Heart right ventricle (tissue), 16 donors: ENCODE measurements around the gene RBMS2. TPM values are rescaled to one million over a fixed set of nuclear protein-coding genes. Genes with fewer than 3 reads are reported as not detected.

ENCODE experiments used
- ATAC-seq, 8 donors: fragments of 200-7000 bp; cut with Tn5 transposase; one replicate each; pipeline ENCODE4 v1.9.1; 2020; ENCODE audit warnings: mild to moderate bottlenecking in 8 of 8, moderate library complexity in 8 of 8, moderate number of reproducible peaks in 1 of 8
- DNase-seq, 2 donors: peaks; one replicate each; pipeline ENCODE4 v3.0.0-alpha.2; 2020
- H3K27ac ChIP-seq, 10 donors: fragments of 200-600 bp; sonication (generic) in 2 of 10; one replicate each; pipeline versions ENCODE4 v1.5.0 to v1.8.0; 2020 to 2022; ENCODE audit warnings: mild to moderate bottlenecking in 3 of 10
- H3K27me3 ChIP-seq, 7 donors: fragments of 200-600 bp; one replicate each; pipeline ENCODE4 v1.8.0; 2021 to 2022; ENCODE audit warnings: mild to moderate bottlenecking in 2 of 7
- H3K36me3 ChIP-seq, 9 donors: fragments of 200-600 bp; sonication (generic) in 1 of 9; one replicate each; pipeline versions ENCODE4 v1.5.0 to v1.8.0; 2020 to 2022; ENCODE audit warnings: mild to moderate bottlenecking in 2 of 9
- H3K4me1 ChIP-seq, 9 donors: fragments of 200-600 bp; sonication (generic) in 1 of 9; one replicate each; pipeline versions ENCODE4 v1.5.0 to v1.8.0; 2020 to 2022; ENCODE audit warnings: mild to moderate bottlenecking in 4 of 9
- H3K4me3 ChIP-seq, 10 donors: fragments of 200-600 bp; sonication (generic) in 2 of 10; one replicate each; pipeline versions ENCODE4 v1.5.0 to v1.8.0; 2020 to 2022; ENCODE audit warnings: mild to moderate bottlenecking in 7 of 10, moderate library complexity in 2 of 10
- H3K9me3 ChIP-seq, 11 donors: fragments of 200-600 bp in 10 of 11; sonication (generic) in 2 of 11; one replicate each; pipeline versions ENCODE4 v1.5.0 to v1.8.0; 2013 to 2022; ENCODE audit warnings: mild to moderate bottlenecking in 2 of 11, control low read depth in 1 of 11, moderate library complexity in 1 of 11
- WGBS, 2 donors: extraction: QIAGEN DNeasy Blood & Tissue Kit; methylation state at CpG; one replicate each; pipeline ENCODE4 v1.1.7; 2013; ENCODE audit warnings: inconsistent platforms in 1 of 2; 5-methylcytosine and 5-hydroxymethylcytosine counted together
- intact Hi-C, 10 donors: fragments of 100-400 bp; cut with DNase I; formaldehyde crosslinking; loops; one replicate each; pipeline versions ENCODE4 v1.11.1 to v1.14.2; 2022
- long read RNA-seq, 3 donors: library from polyadenylated mRNA; unstranded; transcript quantifications; one replicate each; pipeline ENCODE4 v2.0.0, GENCODE V29; 2020 to 2021
- polyA plus RNA-seq, 2 donors: library from polyadenylated mRNA; stranded (reverse); fragments of 200-250 nt; gene quantifications; one replicate each; pipeline ENCODE4 v1.2.3, GENCODE V29; 2013
- total RNA-seq, 10 donors: library from RNA; stranded (reverse); fragmentation: NEBNext Ultra II Directional in 3 of 10; extraction: Animal tissue kit (Norgen Biotek cat#: 25700) in 3 of 10; gene quantifications; one replicate each; pipeline versions ENCODE4 v1.2.1 to v1.2.4, GENCODE V29; 2021 to 2023
- TF ChIP-seq, protein P1 (sequence below), 9 donors: fragments of 200-600 bp; sonication (generic) in 2 of 9; IDR thresholded peaks; one replicate each; pipeline versions ENCODE4 v1.5.0 to v1.8.0; 2021 to 2022; ENCODE audit warnings: antibody characterized with exemption in 9 of 9, mild to moderate bottlenecking in 5 of 9, moderate library complexity in 1 of 9
- donor health status: Arrhythmogenic right ventricular cardiomyopathy.
- donor health status: ischemic (EF 13 %, LVEDD 7.1; RV severe dilation, severe dysfunction).
- donor health status: healthy with polysubstance abuse.
- donor health status: DM: no; HTN: yes; CAD: no.
- donor health status: DM: no; HTN: no; CAD: no.
- donor health status: ischemic (EF 25% LVEDD 6.9; RV normal size, moderate dysfunction).
- donor health status: ischemic (EF 25% LVEDD 5.7; RV mildly dilated, moderate dysfunction).
- donor health status: healthy.
- donor health status: DM: yes; HTN: yes; CAD: no.
- donor health status: Ischemic cardiomyopathy.
- donor health status: ischemic (EF 35%, LVEDD 5.7; RV mildly dilated, moderate dysfunction).
- donor health status: nonischemic (EF 11% LVEDD 7.7; RV severe dilation, severe dysfunction).
- donor health status: DM: yes; HTN: yes; CAD: no.
- donor health status: PGD.
- donor health status: ischemic (EF 29% LVEDD 5.4; RV normal size, mild dysfunction).
- donor health status: nonischemic (EF 23%, LVEDD 6.1; RV moderate dilation, normal function).

RBMS2 gene, protein sequence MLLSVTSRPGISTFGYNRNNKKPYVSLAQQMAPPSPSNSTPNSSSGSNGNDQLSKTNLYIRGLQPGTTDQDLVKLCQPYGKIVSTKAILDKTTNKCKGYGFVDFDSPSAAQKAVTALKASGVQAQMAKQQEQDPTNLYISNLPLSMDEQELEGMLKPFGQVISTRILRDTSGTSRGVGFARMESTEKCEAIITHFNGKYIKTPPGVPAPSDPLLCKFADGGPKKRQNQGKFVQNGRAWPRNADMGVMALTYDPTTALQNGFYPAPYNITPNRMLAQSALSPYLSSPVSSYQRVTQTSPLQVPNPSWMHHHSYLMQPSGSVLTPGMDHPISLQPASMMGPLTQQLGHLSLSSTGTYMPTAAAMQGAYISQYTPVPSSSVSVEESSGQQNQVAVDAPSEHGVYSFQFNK
- total RNA-seq = 10 to 100 TPM; 24.5 to 39.6 (median 31.5) TPM
- polyA plus RNA-seq = 10 to 100 TPM in 1 of 2 donors, 1 to 10 TPM in 1; 6.4 to 13.5 TPM
- long read RNA-seq, donor 1, partial matches to known transcripts = 0 of 5 reads
- long read RNA-seq, donor 1, other reads (novel, unspliced or antisense) = 5 of 5 reads
- long read RNA-seq, donor 2, full-length matches to known transcripts = 1 of 11 reads
- long read RNA-seq, donor 2, partial matches to known transcripts = 1 of 11 reads
- long read RNA-seq, donor 2, other reads (novel, unspliced or antisense) = 9 of 11 reads
- long read RNA-seq, donor 3, full-length matches to known transcripts = 1 of 25 reads
- long read RNA-seq, donor 3, partial matches to known transcripts = 2 of 25 reads
- long read RNA-seq, donor 3, other reads (novel, unspliced or antisense) = 22 of 25 reads

DNA sequence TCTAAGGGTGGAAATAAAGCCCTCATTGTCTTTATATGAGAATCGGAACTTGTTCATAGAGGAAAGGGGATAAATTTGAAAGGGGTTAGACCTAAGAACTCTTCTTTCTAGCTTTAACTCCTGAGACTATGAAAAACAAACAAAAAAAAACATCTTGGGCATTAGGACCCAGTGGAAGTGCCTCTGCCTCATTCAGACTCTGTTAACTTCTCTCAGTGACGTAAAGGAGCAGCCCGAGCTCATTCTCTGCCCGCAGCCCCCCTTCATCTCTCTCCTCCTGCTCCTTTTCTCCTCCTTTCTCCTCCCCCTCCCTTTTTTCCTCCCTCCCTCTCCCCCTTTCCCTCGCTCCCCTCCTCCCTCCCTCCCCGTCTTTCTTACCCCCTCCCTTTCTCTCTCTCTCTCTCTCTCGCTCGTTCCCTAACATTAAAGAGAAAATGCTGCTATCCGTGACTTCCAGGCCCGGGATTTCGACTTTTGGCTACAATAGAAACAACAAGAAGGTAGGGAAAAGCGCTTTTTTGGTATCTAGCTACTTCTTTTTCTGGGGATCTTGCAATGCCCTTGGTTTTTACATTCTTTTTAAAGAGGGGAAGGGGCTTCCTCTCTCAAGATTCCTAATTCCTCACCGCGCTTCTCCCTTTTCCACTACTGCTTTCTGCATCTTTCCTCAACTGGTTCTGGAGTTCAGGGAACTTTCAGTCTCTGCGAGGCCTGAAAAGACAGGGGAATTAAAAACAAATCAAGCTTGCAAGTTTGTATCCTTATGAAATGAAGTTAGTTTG lies at the start of gene RBMS2:
Gene RBMS2 (plus strand): TSS at position 231 of the 782 bp plus-strand sequence. CDS start 204 bp downstream, at position 435.
- no peaks in the 10 kb centered on the region for H3K27me3 ChIP-seq
- intact Hi-C loops = loop anchor here in 5 of 10 donors (2.0 to 5.0 kb wide), 5 partner anchors 43 to 115 kb away; partner anchors contain the start of gene BAZ2A (in 2 of the 5)
- ATAC-seq (peak; percentile 91 to 97 (median 94)), DNase-seq (peak; percentile 68 to 91)
- peak within 1 kb of the TSS; percentile 83 to 97 (median 91) for H3K27ac ChIP-seq
- H3K36me3 ChIP-seq = no peaks in the 10 kb centered on the region
- no peaks in the 10 kb centered on the region for H3K9me3 ChIP-seq
- peaks cover 7 to 71% (median 53%) of the 10 kb centered on the region in 9 donors for H3K4me1 ChIP-seq
- peak within 1 kb of the TSS; percentile 45 to 74 (median 64) for H3K4me3 ChIP-seq
- TF ChIP-seq, protein P1, sequence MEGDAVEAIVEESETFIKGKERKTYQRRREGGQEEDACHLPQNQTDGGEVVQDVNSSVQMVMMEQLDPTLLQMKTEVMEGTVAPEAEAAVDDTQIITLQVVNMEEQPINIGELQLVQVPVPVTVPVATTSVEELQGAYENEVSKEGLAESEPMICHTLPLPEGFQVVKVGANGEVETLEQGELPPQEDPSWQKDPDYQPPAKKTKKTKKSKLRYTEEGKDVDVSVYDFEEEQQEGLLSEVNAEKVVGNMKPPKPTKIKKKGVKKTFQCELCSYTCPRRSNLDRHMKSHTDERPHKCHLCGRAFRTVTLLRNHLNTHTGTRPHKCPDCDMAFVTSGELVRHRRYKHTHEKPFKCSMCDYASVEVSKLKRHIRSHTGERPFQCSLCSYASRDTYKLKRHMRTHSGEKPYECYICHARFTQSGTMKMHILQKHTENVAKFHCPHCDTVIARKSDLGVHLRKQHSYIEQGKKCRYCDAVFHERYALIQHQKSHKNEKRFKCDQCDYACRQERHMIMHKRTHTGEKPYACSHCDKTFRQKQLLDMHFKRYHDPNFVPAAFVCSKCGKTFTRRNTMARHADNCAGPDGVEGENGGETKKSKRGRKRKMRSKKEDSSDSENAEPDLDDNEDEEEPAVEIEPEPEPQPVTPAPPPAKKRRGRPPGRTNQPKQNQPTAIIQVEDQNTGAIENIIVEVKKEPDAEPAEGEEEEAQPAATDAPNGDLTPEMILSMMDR (IDR thresholded peaks at IDR 0.05) = no peak
- 0 to 2% methylated on average over 15 of the region's 15 CpGs for WGBS, 2 donors

DNA sequence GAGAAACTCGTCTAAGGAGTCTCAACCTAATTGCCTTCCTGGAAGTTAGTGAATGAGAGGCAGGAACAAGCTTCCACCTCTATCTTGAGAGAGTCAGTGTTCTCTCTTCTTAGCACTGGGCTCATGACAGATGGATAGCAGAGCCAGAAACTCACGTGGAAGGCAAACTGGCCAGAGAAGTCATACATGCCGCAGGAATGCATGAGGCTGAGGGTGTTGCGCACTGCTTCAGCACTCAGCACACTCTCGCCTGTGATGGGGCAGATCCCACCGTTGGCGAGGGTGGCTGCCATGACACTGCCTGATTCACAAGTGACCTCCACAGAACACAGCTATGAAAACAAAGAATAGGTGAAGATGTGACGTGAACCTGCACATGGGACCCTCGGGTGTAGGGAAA lies 47.2 kb upstream of the RBMS2 start:
- H3K4me1 ChIP-seq = peaks cover 0 to 25% (median 7%) of the 10 kb centered on the region in 9 donors
- H3K4me3 ChIP-seq = no peak overlapping the region
- 52 to 72% methylated on average over 9 of the region's 9 CpGs for WGBS, 2 donors
- TF ChIP-seq, protein P1 (IDR thresholded peaks at IDR 0.05) = no peak
- peak overlapping the region in 7 of 10 donors; percentile 15 to 62 (median 48) for H3K27ac ChIP-seq
- H3K27me3 ChIP-seq = no peaks in the 10 kb centered on the region
- DNase-seq = peak in 1 of 2 donors; percentile 38
- intact Hi-C loops = no loop called here
- peaks cover 0 to 32% (median 0%) of the 10 kb centered on the region in 9 donors for H3K36me3 ChIP-seq
- peak; percentile 48 to 85 (median 74) for ATAC-seq
- H3K9me3 ChIP-seq = no peaks in the 10 kb centered on the region

DNA sequence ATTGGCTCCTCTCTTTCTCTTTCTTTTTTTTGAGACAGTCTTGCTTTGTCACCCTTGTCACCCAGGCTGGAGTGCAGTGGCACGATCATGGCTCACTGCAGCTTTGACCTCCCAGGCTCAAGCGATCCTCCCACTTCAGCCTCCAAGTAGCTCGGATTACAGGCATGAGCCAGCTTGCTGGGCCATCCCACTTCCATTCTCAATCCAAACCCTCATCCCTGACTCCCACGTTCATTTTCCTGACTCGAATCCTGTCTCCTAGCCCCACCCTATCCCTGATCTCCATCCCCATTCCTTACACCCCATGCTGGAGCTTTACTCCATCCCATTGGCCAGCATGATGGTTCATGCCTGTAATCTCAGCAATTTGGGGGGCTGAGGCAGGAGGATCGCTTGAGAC lies 45.5 kb upstream of the RBMS2 start:
- H3K36me3 ChIP-seq = peaks cover 0 to 25% (median 0%) of the 10 kb centered on the region in 9 donors
- H3K4me3 ChIP-seq = no peak overlapping the region
- 86 to 88% methylated on average over 6 of the region's 6 CpGs for WGBS, 2 donors
- DNase-seq (no peak), ATAC-seq (no peak)
- intact Hi-C loops = no loop called here
- TF ChIP-seq, protein P1 (IDR thresholded peaks at IDR 0.05) = no peak
- no peaks in the 10 kb centered on the region for H3K27me3 ChIP-seq
- peaks cover 0 to 12% (median 0%) of the 10 kb centered on the region in 9 donors for H3K4me1 ChIP-seq
- no peak overlapping the region for H3K27ac ChIP-seq
- no peaks in the 10 kb centered on the region for H3K9me3 ChIP-seq
